SK-N-SH (cell line): ENCODE measurements around the gene MARS1. TPM values are rescaled to one million over a fixed set of nuclear protein-coding genes. Genes with fewer than 3 reads are reported as not detected.
A peak's percentile ranks its signal among the peaks of the same experiment; 100 is the strongest.

Experiments used
- CTCF ChIA-PET: fragments of 300-600, 350-600 bp; formaldehyde crosslinking; extraction: SDS; loops from one replicate; lab custom pipeline; 2021; lab: Yijun Ruan, JAX
- POLR2A ChIA-PET: fragments of 350-600 bp; sonication (Branson Sonifier 250); formaldehyde crosslinking; extraction: SDS; loops from one replicate; lab custom pipeline; 2020; ENCODE audit warnings: antibody characterized with exemption, inconsistent platforms; lab: Yijun Ruan, JAX
- DNase-seq: peaks from one replicate; pipeline ENCODE4 v3.0.0; 2012
- H2AFZ ChIP-seq: fragments of 200-600 bp; sonication (generic); 2 replicates; pipeline ENCODE4 v1.8.1; 2016; ENCODE audit warnings: antibody characterized with exemption, mild to moderate bottlenecking, low read depth
- H3F3A ChIP-seq: fragments of 200-600 bp; sonication (generic); replicated peaks from 2 replicates; pipeline ENCODE3; 2016; ENCODE audit warnings: antibody characterized with exemption, mild to moderate bottlenecking; ENCODE audit not compliant: insufficient read depth
- H3K27ac ChIP-seq, 2 experiments: fragments of 200-500 bp in 1 of 2; fragments of 200-600 bp in 1 of 2; sonication (Bioruptor generic) in 1 of 2; sonication (generic), shearing (Covaris generic) in 1 of 2; 2 replicates each; pipeline versions ENCODE4 v1.5.1 to v1.6.1; 2014 to 2016; ENCODE audit warnings: low read depth in 2 of 2, inconsistent platforms in 1 of 2, low read length in 1 of 2, mild to moderate bottlenecking in 1 of 2, mixed read lengths in 1 of 2
- H3K27me3 ChIP-seq: fragments of 200-600 bp; sonication (generic), shearing (Covaris generic); 2 replicates; pipeline ENCODE4 v1.6.1; 2016; ENCODE audit warnings: mixed run types; ENCODE audit not compliant: insufficient read depth
- H3K36me3 ChIP-seq, 2 experiments: fragments of 200-500 bp in 1 of 2; fragments of 200-600 bp in 1 of 2; sonication (Bioruptor generic) in 1 of 2; sonication (generic) in 1 of 2; replicated peaks in 1 of 2; 2 replicates each; pipeline versions ENCODE3 to v1.5.1; 2014 to 2016; ENCODE audit warnings: low read length in 1 of 2, mild to moderate bottlenecking in 1 of 2; ENCODE audit not compliant: insufficient read depth in 2 of 2, control insufficient read depth in 1 of 2
- H3K4me1 ChIP-seq, 2 experiments: fragments of 200-500 bp in 1 of 2; fragments of 200-600 bp in 1 of 2; sonication (Bioruptor generic) in 1 of 2; sonication (generic), shearing (Covaris generic) in 1 of 2; 2 replicates each; pipeline versions ENCODE4 v1.5.1 to v1.6.1; 2014 to 2016; ENCODE audit warnings: low read depth in 1 of 2, low read length in 1 of 2, mixed run types in 1 of 2; ENCODE audit not compliant: insufficient read depth in 2 of 2, control insufficient read depth in 1 of 2
- H3K4me2 ChIP-seq: fragments of 200-600 bp; sonication (generic), shearing (Covaris generic); 2 replicates; pipeline ENCODE4 v1.6.1; 2017; ENCODE audit warnings: mixed run types
- H3K4me3 ChIP-seq, 2 experiments: fragments of 200-500 bp in 1 of 2; fragments of 200-600 bp in 1 of 2; sonication (Bioruptor generic) in 1 of 2; sonication (generic), shearing (Covaris generic) in 1 of 2; 2 replicates each; pipeline versions ENCODE4 v1.5.1 to v1.8.1; 2014 to 2016; ENCODE audit warnings: low read depth in 2 of 2, inconsistent platforms in 1 of 2, low read length in 1 of 2, mild to moderate bottlenecking in 1 of 2, mixed read lengths in 1 of 2, moderate library complexity in 1 of 2
- H3K79me2 ChIP-seq: fragments of 200-600 bp; sonication (generic); 2 replicates; pipeline ENCODE4 v1.8.1; 2017; ENCODE audit warnings: mild to moderate bottlenecking; ENCODE audit not compliant: insufficient read depth
- H3K9ac ChIP-seq: fragments of 200-600 bp; sonication (generic); 2 replicates; pipeline ENCODE4 v1.6.1; 2017; ENCODE audit warnings: mixed run types
- H3K9me2 ChIP-seq: fragments of 200-600 bp; sonication (generic); 2 replicates; pipeline ENCODE4 v1.6.1; 2017; ENCODE audit warnings: mixed run types
- H3K9me3 ChIP-seq: fragments of 200-600 bp; sonication (generic); 2 replicates; pipeline ENCODE4 v1.6.1; 2017; ENCODE audit warnings: mixed run types, mild to moderate bottlenecking, moderate library complexity
- H4K20me1 ChIP-seq: fragments of 200-600 bp; sonication (generic); 2 replicates; pipeline ENCODE4 v1.6.1; 2017; ENCODE audit warnings: mild to moderate bottlenecking, mixed run types; ENCODE audit not compliant: insufficient read depth
- CHD2 ChIP-seq: fragments of 150-350 bp; IDR thresholded peaks from 2 replicates; pipeline ENCODE4 v1.6.1; 2018; ENCODE audit warnings: low read length; ENCODE audit not compliant: partially characterized antibody
- ELF1 ChIP-seq: IDR thresholded peaks from 2 replicates; pipeline ENCODE4 v1.4.0; 2012
- EP300 ChIP-seq, 2 experiments: IDR thresholded peaks; 2 replicates each; pipeline versions ENCODE4 v1.4.0 to v1.6.1; 2012; ENCODE audit warnings: borderline replicate concordance in 1 of 2, low read depth in 1 of 2, low read length in 1 of 2
- EZH2phosphoT487 ChIP-seq: fragments of 200-600 bp; sonication (generic); IDR thresholded peaks from 2 replicates; pipeline ENCODE4 v1.6.1; 2017; ENCODE audit warnings: low read depth, mixed run types, mild to moderate bottlenecking, antibody characterized with exemption, moderate library complexity, borderline replicate concordance
- FOXJ3 ChIP-seq: sonication (generic); formaldehyde crosslinking; IDR thresholded peaks from 2 replicates; pipeline ENCODE4 v1.5.1; 2020; ENCODE audit warnings: mild to moderate bottlenecking, missing genetic modification reagents
- FOXM1 ChIP-seq: IDR thresholded peaks from 2 replicates; pipeline ENCODE4 v1.4.0; 2012; ENCODE audit warnings: low read depth, mild to moderate bottlenecking
- GABPA ChIP-seq: IDR thresholded peaks from 2 replicates; pipeline ENCODE4 v1.4.0; 2012; ENCODE audit warnings: low read depth, mild to moderate bottlenecking
- GATA2 ChIP-seq: sonication (generic); formaldehyde crosslinking; IDR thresholded peaks from 2 replicates; pipeline ENCODE4 v1.5.0; 2020; ENCODE audit warnings: mild to moderate bottlenecking, missing genetic modification reagents
- JUND ChIP-seq: IDR thresholded peaks from 2 replicates; pipeline ENCODE4 v1.4.0; 2012
- MAX ChIP-seq: IDR thresholded peaks from 2 replicates; pipeline ENCODE4 v1.4.0; 2012; ENCODE audit warnings: low read depth
- MEF2A ChIP-seq: IDR thresholded peaks from 2 replicates; pipeline ENCODE4 v1.4.0; 2012; ENCODE audit warnings: low read depth, borderline replicate concordance
- MXI1 ChIP-seq: IDR thresholded peaks from 2 replicates; pipeline ENCODE4 v1.6.1; 2012; ENCODE audit warnings: mild to moderate bottlenecking, low read depth, low read length, improper control_type of control experiment
- PBX3 ChIP-seq: IDR thresholded peaks from 2 replicates; pipeline ENCODE4; 2012
- POLR2AphosphoS5 ChIP-seq: IDR thresholded peaks from 2 replicates; pipeline ENCODE4 v1.6.1; 2012; ENCODE audit warnings: low read depth, low read length
- RCOR1 ChIP-seq: fragments of 150-350 bp; IDR thresholded peaks from 2 replicates; pipeline ENCODE4 v1.6.1; 2017; ENCODE audit warnings: antibody characterized with exemption, low read length
- REST ChIP-seq: IDR thresholded peaks from 2 replicates; pipeline ENCODE4 v1.6.1; 2012; ENCODE audit warnings: mild to moderate bottlenecking, low read depth, low read length, moderate library complexity
- SIN3A ChIP-seq: IDR thresholded peaks from 2 replicates; pipeline ENCODE4 v1.6.1; 2012; ENCODE audit warnings: low read depth, mild to moderate bottlenecking, low read length, moderate library complexity, borderline replicate concordance
- SMC3 ChIP-seq: IDR thresholded peaks from 2 replicates; pipeline ENCODE4 v1.6.1; 2012; ENCODE audit warnings: low read depth, low read length, improper control_type of control experiment
- YY1 ChIP-seq: IDR thresholded peaks from 2 replicates; pipeline ENCODE4 v1.4.0; 2012; ENCODE audit warnings: low read depth, mild to moderate bottlenecking
- WGBS: methylation state at CpG from one replicate; pipeline ENCODE4 v1.1.6; 2017; ENCODE audit warnings: low lambda C conversion rate; 5-methylcytosine and 5-hydroxymethylcytosine counted together
- polyA plus RNA-seq, 3 experiments: library from polyadenylated mRNA; depleted of rRNA; stranded (reverse); fragments of >200 nt; gene quantifications; 2 replicates each; pipeline ENCODE4 v1.2.3, GENCODE V29; 2012

The MARS1 gene
- polyA plus RNA-seq, 1 of the 3 experiments (the other 2 are of a cell fraction) = 158 TPM

DNA sequence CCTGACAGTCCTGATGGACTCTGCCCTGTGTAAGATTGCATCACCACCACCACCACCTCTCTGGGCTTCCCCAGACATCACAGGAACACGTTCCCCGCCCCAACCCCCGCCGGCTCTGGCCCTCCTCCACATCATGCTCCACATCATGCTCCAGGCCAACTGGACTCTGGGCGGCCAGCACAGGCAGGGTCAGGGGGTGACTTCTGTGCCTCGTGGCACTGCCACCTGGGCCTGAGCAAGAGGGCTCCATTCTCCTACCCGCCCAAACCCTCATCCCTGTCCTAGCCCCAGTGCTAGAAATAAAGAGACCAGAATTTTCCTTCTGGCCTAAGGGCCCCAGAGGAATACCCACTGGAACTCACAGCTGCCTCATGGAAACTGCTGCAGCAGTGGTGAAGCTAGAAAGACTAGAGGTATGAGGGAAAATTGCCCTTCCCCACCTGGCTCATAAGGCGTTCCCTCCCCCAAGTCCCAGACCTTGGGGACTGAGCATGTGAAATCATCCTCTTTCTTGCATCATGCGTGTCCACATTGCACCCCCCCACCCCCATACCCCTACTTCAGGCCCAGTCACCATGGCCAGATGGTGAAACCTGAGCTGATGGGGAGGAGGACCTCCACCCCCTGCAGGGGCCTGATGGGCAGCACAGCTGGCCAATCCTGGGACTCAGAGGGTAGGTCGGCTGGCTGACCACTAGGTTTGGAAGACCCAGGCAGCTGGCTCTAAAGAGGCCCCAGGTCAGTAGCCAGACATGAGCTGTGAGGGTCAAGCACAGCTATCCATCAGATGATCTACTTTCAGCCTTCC, 33.1 kb upstream of the MARS1 start, which contains the start of gene INHBE:
INHBE (plus strand) TSS at position 742 of the 808 bp plus-strand sequence. CDS start 230 bp downstream, outside the sequence.
- Histone ChIP-seq H3K27me3 (no peaks in the 10 kb centered on the region), H3K4me3 (no peak within 1 kb of the TSS), H3K27ac (no peak within 1 kb of the TSS), H3K36me3 (no peaks in the 10 kb centered on the region), H4K20me1 (no peaks in the 10 kb centered on the region), H3K9ac (no peak within 1 kb of the TSS), H2AFZ (no peak within 1 kb of the TSS), H3K4me1 (peaks cover 6 to 20% of the 10 kb centered on the region in 2 experiments; a peak in 2 of 4 replicates), H3K79me2 (no peaks in the 10 kb centered on the region), H3K4me2 (no peak within 1 kb of the TSS), H3K9me2 (no peaks in the 10 kb centered on the region), H3F3A (no peaks in the 10 kb centered on the region), H3K9me3 (no peaks in the 10 kb centered on the region)
- ChIA-PET POLR2A (interaction anchor here (0.6 kb wide), 1 partner anchor 977 kb away, joined by 4 read pairs; no protein-coding TSS in a partner anchor), CTCF (interaction anchor here (1.0 to 13.7 kb wide), 19 partner anchors 9 to 241 kb away, joined by 3 to 391 read pairs (median 11); no protein-coding TSS in a partner anchor)
- TF ChIP-seq PBX3 = peak; percentile 90
- TF ChIP-seq YY1 = no peak
- no peak for DNase-seq
- 69% methylated on average over 10 of the region's 10 CpGs for WGBS

DNA sequence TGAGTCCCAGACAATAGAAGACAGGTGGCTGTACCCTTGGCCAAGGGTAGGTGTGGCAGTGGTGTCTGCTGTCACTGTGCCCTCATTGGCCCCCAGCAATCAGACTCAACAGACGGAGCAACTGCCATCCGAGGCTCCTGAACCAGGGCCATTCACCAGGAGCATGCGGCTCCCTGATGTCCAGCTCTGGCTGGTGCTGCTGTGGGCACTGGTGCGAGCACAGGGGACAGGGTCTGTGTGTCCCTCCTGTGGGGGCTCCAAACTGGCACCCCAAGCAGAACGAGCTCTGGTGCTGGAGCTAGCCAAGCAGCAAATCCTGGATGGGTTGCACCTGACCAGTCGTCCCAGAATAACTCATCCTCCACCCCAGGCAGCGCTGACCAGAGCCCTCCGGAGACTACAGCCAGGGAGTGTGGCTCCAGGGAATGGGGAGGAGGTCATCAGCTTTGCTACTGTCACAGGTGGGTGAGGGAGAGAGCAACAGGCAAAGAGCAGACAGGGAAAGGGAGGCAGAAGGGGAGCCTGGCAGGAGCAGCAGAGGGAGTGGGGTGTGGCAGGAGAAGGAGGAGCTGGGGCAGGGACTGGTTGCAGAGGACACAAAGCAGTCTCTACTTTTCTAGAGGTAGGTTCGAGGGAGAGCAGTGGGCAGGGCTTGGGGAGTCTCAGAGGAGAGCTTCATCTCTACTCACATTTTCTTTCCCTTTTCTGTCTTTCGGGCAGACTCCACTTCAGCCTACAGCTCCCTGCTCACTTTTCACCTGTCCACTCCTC, 32.3 kb upstream of the MARS1 start:
- Histone ChIP-seq H3K79me2 (no peaks in the 10 kb centered on the region), H3K9me3 (no peaks in the 10 kb centered on the region), H4K20me1 (no peaks in the 10 kb centered on the region), H3K4me3 (no peak overlapping the region), H3K9ac (no peak overlapping the region), H3K27me3 (no peaks in the 10 kb centered on the region), H3K27ac (no peak overlapping the region), H3K4me2 (no peak overlapping the region), H3K9me2 (no peaks in the 10 kb centered on the region), H3F3A (peaks cover 5% of the 10 kb centered on the region), H3K4me1 (peaks cover 6 to 23% of the 10 kb centered on the region in 2 experiments; a peak in 2 of 4 replicates), H3K36me3 (no peaks in the 10 kb centered on the region), H2AFZ (no peak overlapping the region)
- ChIA-PET CTCF (interaction anchor here (0.6 to 13.7 kb wide), 28 partner anchors 9 to 242 kb away, joined by 3 to 391 read pairs (median 6); partner anchors contain the start of genes DDIT3 and INHBC), POLR2A (interaction anchor here (0.6 kb wide), 2 partner anchors 32 to 978 kb away, joined by 4 to 5 read pairs; no protein-coding TSS in a partner anchor)
- no peak for TF ChIP-seq FOXJ3 (CRISPR knock-in tag)
- no peak for TF ChIP-seq RCOR1
- no peak for TF ChIP-seq MAX
- no peak for TF ChIP-seq MEF2A
- no peak for TF ChIP-seq SMC3
- no peak for TF ChIP-seq EP300 (IDR thresholded peaks at IDR 0.05; ENCODE audit: borderline replicate concordance in 1 of 2, low read depth in 1 of 2, low read length in 1 of 2)
- TF ChIP-seq GABPA = no peak
- TF ChIP-seq EZH2phosphoT487 = no peak
- no peak for TF ChIP-seq JUND
- TF ChIP-seq YY1 = no peak
- TF ChIP-seq CHD2 = no peak
- no peak for TF ChIP-seq REST
- TF ChIP-seq FOXM1 = no peak
- TF ChIP-seq SIN3A = no peak
- no peak for TF ChIP-seq ELF1
- no peak for TF ChIP-seq GATA2 (CRISPR knock-in tag)
- no peak for TF ChIP-seq POLR2AphosphoS5
- no peak for TF ChIP-seq MXI1
- WGBS = 65% methylated on average over 3 of the region's 10 CpGs
- no peak for DNase-seq
